Karpas-422 (cell line): ENCODE measurements around the gene WBP1L. TPM values are rescaled to one million over a fixed set of nuclear protein-coding genes. Genes with fewer than 3 reads are reported as not detected.

Experiments
- DNase-seq: peaks from one replicate; pipeline ENCODE4 v3.0.0-alpha.2; 2015
- H2AFZ ChIP-seq: fragments of 200-600 bp; sonication (generic); 2 replicates; pipeline ENCODE4 v1.6.1; 2014; ENCODE audit warnings: antibody characterized with exemption, low read length, mixed read lengths
- H3K27ac ChIP-seq: fragments of 200-600 bp; sonication (generic); 2 replicates; pipeline ENCODE4 v1.5.1; 2014; ENCODE audit warnings: mild to moderate bottlenecking, low read length, moderate library complexity
- H3K27me3 ChIP-seq: fragments of 200-600 bp; sonication (generic); 2 replicates; pipeline ENCODE4 v1.6.1; 2014; ENCODE audit warnings: low read length, mixed read lengths
- H3K36me3 ChIP-seq: fragments of 200-600 bp; sonication (generic); 2 replicates; pipeline ENCODE4 v1.6.1; 2014; ENCODE audit warnings: low read length, mixed read lengths; ENCODE audit not compliant: insufficient read depth
- H3K4me1 ChIP-seq: fragments of 200-600 bp; sonication (generic); 2 replicates; pipeline ENCODE4 v1.6.1; 2014; ENCODE audit warnings: mild to moderate bottlenecking, low read length, mixed read lengths
- H3K4me2 ChIP-seq: fragments of 200-600 bp; sonication (generic); 2 replicates; pipeline ENCODE4 v1.6.1; 2014; ENCODE audit warnings: low read length, low read depth, mild to moderate bottlenecking; ENCODE audit not compliant: poor library complexity, severe bottlenecking
- H3K4me3 ChIP-seq: fragments of 200-600 bp; sonication (generic); 2 replicates; pipeline ENCODE4 v1.5.1; 2014; ENCODE audit warnings: mild to moderate bottlenecking, antibody characterized with exemption, low read length, mixed read lengths
- H3K79me2 ChIP-seq: fragments of 200-600 bp; sonication (generic); 2 replicates; pipeline ENCODE4 v1.6.1; 2014; ENCODE audit warnings: mild to moderate bottlenecking, low read length, mixed read lengths
- H3K9ac ChIP-seq: fragments of 200-600 bp; sonication (generic); 2 replicates; pipeline ENCODE4 v1.6.0; 2014; ENCODE audit warnings: low read length
- H3K9me2 ChIP-seq: fragments of 200-600 bp; sonication (generic), shearing (Covaris generic); replicated peaks from 2 replicates; pipeline ENCODE4 v1.6.0; 2014; ENCODE audit warnings: mild to moderate bottlenecking, low read length, moderate library complexity; ENCODE audit not compliant: insufficient read depth
- H3K9me3 ChIP-seq: fragments of 300-700, 200-600 bp; sonication (generic); 2 replicates; pipeline ENCODE4 v1.6.1; 2014; ENCODE audit warnings: low read length, mixed read lengths
- H4K20me1 ChIP-seq: fragments of 200-600 bp; sonication (generic); 2 replicates; pipeline ENCODE4 v1.6.1; 2014; ENCODE audit warnings: mild to moderate bottlenecking, antibody characterized with exemption, low read length, low read depth; ENCODE audit not compliant: insufficient read depth
- total RNA-seq: library from RNA; depleted of rRNA; stranded (reverse); fragments of >200 nt; shearing (Covaris generic); gene quantifications from 2 replicates; pipeline ENCODE4 v1.2.3, GENCODE V29; 2014; ENCODE audit warnings: low replicate concordance

The WBP1L gene
- total RNA-seq, 1 experiment from 2014 or later, result 34.8 TPM

GRCh38 chr10:102796407-102797176 is 52.8 kb downstream of the WBP1L start:
- Histone ChIP-seq H3K9ac (no peak overlapping the region), H3K4me3 (no peak overlapping the region), H3K9me3 (no peaks in the 10 kb centered on the region), H3K4me2 (no peak overlapping the region), H2AFZ (no peak overlapping the region), H3K9me2 (no peaks in the 10 kb centered on the region), H3K27me3 (no peaks in the 10 kb centered on the region), H3K27ac (no peak overlapping the region), H3K36me3 (0 out of 2 replicates have a peak, but pooled peaks cover 5% of the 10 kb centered on the region), H3K4me1 (no peaks in the 10 kb centered on the region), H4K20me1 (no peaks in the 10 kb centered on the region), H3K79me2 (peaks cover 49% of the 10 kb centered on the region)
- no peak for DNase-seq

GRCh38 chr10:102799691-102800471 is 56.1 kb downstream of the WBP1L start:
- Histone ChIP-seq H3K27me3 (no peaks in the 10 kb centered on the region), H3K4me2 (no peak overlapping the region), H3K4me1 (no peaks in the 10 kb centered on the region), H3K9me2 (no peaks in the 10 kb centered on the region), H4K20me1 (no peaks in the 10 kb centered on the region), H3K27ac (no peak overlapping the region), H3K36me3 (peaks cover 8% of the 10 kb centered on the region; the same call in 1 of the 2 replicates), H3K4me3 (no peak overlapping the region), H3K9ac (no peak overlapping the region), H2AFZ (no peak overlapping the region), H3K9me3 (no peaks in the 10 kb centered on the region), H3K79me2 (peaks cover 21% of the 10 kb centered on the region)
- no peak for DNase-seq

GRCh38 chr10:102800611-102801335 is 57.0 kb downstream of the WBP1L start:
- H2AFZ ChIP-seq, result no peak overlapping the region
- H3K4me1 ChIP-seq, result no peaks in the 10 kb centered on the region
- no peaks in the 10 kb centered on the region for H4K20me1 ChIP-seq
- H3K4me2 ChIP-seq, result no peak overlapping the region
- no peak overlapping the region for H3K4me3 ChIP-seq
- H3K9ac ChIP-seq, result no peak overlapping the region
- H3K36me3 ChIP-seq, result peaks cover 8% of the 10 kb centered on the region; the same call in 1 of the 2 replicates
- DNase-seq, result no peak
- H3K27ac ChIP-seq, result no peak overlapping the region
- H3K27me3 ChIP-seq, result no peaks in the 10 kb centered on the region
- H3K9me2 ChIP-seq, result no peaks in the 10 kb centered on the region
- H3K9me3 ChIP-seq, result no peaks in the 10 kb centered on the region
- H3K79me2 ChIP-seq, result peaks cover 12% of the 10 kb centered on the region

GRCh38 chr10:102801496-102801895 is 57.7 kb downstream of the WBP1L start:
- no peaks in the 10 kb centered on the region for H4K20me1 ChIP-seq
- H3K9ac ChIP-seq, result no peak overlapping the region
- no peaks in the 10 kb centered on the region for H3K9me2 ChIP-seq
- DNase-seq, result no peak
- H3K4me3 ChIP-seq, result no peak overlapping the region
- H3K4me1 ChIP-seq, result no peaks in the 10 kb centered on the region
- H3K79me2 ChIP-seq, result peaks cover 5% of the 10 kb centered on the region
- H3K27me3 ChIP-seq, result no peaks in the 10 kb centered on the region
- H3K4me2 ChIP-seq, result no peak overlapping the region
- H3K9me3 ChIP-seq, result no peaks in the 10 kb centered on the region
- no peak overlapping the region for H3K27ac ChIP-seq
- H3K36me3 ChIP-seq, result peaks cover 8% of the 10 kb centered on the region; the same call in 1 of the 2 replicates
- no peak overlapping the region for H2AFZ ChIP-seq

- no peaks in the 10 kb centered on the region for H3K9me2 ChIP-seq
- no peak overlapping the region for H3K4me3 ChIP-seq
- H3K27me3 ChIP-seq, result no peaks in the 10 kb centered on the region
- H3K4me2 ChIP-seq, result no peak overlapping the region
- peaks cover 5% of the 10 kb centered on the region; the same call in 1 of the 2 replicates for H3K36me3 ChIP-seq
- no peaks in the 10 kb centered on the region for H3K9me3 ChIP-seq
- H2AFZ ChIP-seq, result no peak overlapping the region
- no peaks in the 10 kb centered on the region for H4K20me1 ChIP-seq
- H3K4me1 ChIP-seq, result no peaks in the 10 kb centered on the region
- peaks cover under 1% of the 10 kb centered on the region; the same call in 1 of the 2 replicates for H3K79me2 ChIP-seq
- no peak for DNase-seq
- H3K9ac ChIP-seq, result no peak overlapping the region
- no peak overlapping the region for H3K27ac ChIP-seq
These were observed 58.2 kb downstream of the WBP1L start for GRCh38 chr10:102801978-102802377.

GRCh38 chr10:102802920-102803534 is 59.3 kb downstream of the WBP1L start:
- H4K20me1 ChIP-seq, result no peaks in the 10 kb centered on the region
- H3K79me2 ChIP-seq, result no peaks in the 10 kb centered on the region; the same call in 1 of the 2 replicates
- no peak overlapping the region for H3K27ac ChIP-seq
- H3K9me2 ChIP-seq, result no peaks in the 10 kb centered on the region
- H3K9me3 ChIP-seq, result no peaks in the 10 kb centered on the region
- H3K9ac ChIP-seq, result no peak overlapping the region
- H3K4me3 ChIP-seq, result no peak overlapping the region
- peaks cover 3% of the 10 kb centered on the region; the same call in 1 of the 2 replicates for H3K36me3 ChIP-seq
- no peaks in the 10 kb centered on the region for H3K27me3 ChIP-seq
- no peak overlapping the region for H2AFZ ChIP-seq
- no peaks in the 10 kb centered on the region for H3K4me1 ChIP-seq
- no peak for DNase-seq
- H3K4me2 ChIP-seq, result no peak overlapping the region

- no peaks in the 10 kb centered on the region for H3K27me3 ChIP-seq
- no peak for DNase-seq
- H3K36me3 ChIP-seq, result peaks cover 3% of the 10 kb centered on the region; the same call in 1 of the 2 replicates
- H3K27ac ChIP-seq, result no peak overlapping the region
- no peak overlapping the region for H3K4me2 ChIP-seq
- no peaks in the 10 kb centered on the region for H3K9me2 ChIP-seq
- no peak overlapping the region for H3K4me3 ChIP-seq
- no peaks in the 10 kb centered on the region; the same call in 1 of the 2 replicates for H3K79me2 ChIP-seq
- no peak overlapping the region for H3K9ac ChIP-seq
- no peaks in the 10 kb centered on the region for H3K9me3 ChIP-seq
- no peaks in the 10 kb centered on the region for H3K4me1 ChIP-seq
- H2AFZ ChIP-seq, result no peak overlapping the region
- no peaks in the 10 kb centered on the region for H4K20me1 ChIP-seq
These were observed 60.8 kb downstream of the WBP1L start for GRCh38 chr10:102804382-102805055.
